Bone marrow (tissue), 2 donors: Measurements from ENCODE around the gene RASEF.
"Not testable (repeated sequence)": the region's sequence is repeated elsewhere in the genome, so short reads cannot be mapped to it uniquely, and the experiment has no call there.

Experiments
- DNase-seq, 2 donors: peaks; one replicate each; lab custom pipeline; 2025; lab: John Stamatoyannopoulos, UW

Gene RASEF

DNA sequence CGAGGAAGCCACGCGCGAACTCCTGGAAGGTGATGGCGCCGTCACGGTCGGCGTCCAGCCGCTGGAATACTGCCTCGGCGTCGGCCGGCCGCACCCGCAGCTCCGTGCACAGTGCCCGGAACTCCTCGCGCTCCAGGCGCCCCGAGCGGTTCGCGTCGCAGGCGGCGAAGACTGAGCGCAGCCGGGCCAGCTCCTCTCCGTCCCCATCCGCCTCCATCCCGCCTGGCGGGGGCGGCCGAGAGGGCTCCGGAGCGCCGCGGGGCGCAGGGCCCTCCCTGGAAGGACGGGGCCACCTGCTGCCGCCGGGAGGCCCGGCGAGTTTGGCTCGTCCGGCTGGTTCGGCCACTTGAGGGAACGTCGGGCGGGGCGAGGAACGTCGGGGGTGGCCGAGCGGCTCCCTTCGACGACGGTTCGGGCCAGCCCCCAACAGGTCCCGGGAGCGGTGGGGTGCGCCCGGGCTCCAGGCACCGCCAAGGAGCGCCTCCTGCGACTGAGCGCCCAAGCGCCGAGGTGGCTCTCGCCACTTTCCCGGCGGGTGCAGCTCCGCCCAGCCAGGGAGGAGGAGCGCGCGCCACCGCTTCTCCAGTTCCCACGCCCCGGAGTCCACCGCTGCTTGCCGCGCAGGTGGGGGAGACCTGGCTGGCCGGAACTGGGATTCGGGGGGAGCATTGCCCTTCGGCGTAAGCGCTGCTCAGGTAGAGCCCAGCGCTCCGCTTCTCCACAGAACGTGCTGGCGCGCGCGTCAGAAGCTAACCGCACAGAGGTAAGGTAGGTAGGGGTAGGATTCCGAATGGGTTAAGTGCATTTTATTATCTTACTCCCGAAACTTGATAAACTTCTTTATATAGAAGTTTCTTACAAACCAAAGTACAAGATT, at the start of gene RASEF:
TSS of gene RASEF (minus strand) at position 492 of the 877 bp plus-strand sequence. CDS start at position 217, 275 bp downstream.
- DNase-seq, result no peak

DNA sequence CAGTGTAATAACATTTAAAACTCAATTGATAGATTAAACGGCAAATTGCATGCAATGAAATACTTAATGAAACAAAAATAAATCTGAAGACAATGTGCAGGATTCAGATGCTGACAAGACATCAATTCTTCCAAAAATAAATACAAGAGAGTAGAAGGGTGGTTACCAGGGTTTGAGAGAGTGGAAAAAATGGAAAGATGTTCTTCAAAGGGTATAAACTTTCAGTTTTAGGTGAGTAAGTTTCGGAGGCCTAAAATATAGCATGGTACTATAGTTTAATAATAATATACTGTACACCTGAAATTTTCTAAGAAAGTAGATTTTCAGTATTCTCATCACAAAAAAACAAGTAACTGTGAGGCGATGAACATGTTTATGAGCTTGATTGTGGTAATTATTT, 48.2 kb upstream of the RASEF start:
- DNase-seq, result no peak

DNA sequence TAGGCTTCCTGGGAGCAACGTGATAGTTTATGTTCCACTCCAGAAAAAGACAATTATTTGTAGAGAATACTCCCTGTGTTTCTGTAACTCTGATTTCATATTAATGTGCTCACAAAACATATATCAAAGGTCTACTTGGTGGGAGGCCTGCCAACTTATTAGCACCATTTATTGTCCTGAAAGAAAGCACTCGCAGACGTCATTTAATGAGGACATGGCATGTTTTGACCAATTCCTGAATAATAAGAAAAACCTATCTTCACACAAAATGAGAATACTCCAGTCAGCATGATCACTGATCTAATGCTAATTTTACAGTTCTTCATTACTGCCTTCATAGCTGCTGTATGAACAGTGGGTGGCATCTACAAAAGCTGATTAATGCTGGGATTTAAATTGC, 46.4 kb upstream of the RASEF start:
- no peak for DNase-seq

DNA sequence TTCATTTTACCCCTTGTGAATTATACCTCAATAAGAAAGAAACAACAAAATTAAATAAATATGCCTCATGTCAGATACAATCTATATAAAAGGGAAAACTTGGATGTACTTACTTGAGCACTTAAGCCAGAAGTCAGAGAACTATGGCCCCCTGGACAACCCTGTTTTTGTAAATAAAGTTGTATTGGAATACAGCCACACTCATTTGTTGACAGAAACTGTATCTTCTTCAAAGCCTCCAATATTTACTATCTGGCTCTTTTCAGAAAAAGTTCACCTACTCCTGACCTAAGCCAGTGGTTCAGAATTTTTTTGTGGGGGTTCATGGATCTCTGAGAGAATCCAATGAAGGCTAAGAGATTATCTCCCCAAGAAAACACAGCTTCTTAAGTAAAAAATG, 45.3 kb upstream of the RASEF start:
- no peak for DNase-seq

DNA sequence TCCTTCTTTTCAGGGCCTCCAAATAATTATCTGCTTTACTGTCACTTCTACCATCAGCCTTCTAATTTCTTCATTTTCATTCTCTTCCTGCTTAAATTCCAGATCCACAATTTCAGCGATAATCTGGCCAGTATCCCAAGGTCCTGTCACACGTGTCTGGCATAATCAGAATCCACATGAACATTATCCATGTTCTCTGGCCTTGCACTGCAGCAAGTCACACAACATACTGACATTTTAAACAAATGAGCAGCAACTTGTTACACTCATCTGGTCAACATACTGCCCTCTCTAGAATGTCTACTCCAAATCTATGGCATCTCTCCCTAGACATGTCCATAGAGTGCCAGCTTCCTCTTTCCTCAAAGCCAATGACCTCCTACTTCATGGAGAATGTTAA, 43.8 kb upstream of the RASEF start:
- DNase-seq, result no peak

DNA sequence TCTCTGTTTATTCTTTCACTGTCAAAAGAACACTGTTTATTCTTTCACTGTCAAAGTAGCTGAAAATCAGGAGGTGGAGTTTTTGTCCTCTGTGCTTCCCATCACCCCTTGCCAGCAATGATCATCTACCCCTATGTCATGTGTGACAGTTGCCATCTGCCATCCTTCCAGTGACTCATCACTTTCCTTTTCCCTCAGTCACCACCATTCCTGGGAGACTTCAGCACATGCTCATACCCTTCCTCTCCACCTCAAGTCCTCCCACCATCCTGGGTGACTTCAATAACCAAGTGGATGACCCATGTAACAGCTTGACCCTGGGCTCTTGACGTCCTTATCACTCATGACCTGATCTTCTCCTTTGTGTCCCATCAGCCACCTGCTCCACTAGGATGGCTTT, 43.3 kb upstream of the RASEF start:
- no peak for DNase-seq

DNA sequence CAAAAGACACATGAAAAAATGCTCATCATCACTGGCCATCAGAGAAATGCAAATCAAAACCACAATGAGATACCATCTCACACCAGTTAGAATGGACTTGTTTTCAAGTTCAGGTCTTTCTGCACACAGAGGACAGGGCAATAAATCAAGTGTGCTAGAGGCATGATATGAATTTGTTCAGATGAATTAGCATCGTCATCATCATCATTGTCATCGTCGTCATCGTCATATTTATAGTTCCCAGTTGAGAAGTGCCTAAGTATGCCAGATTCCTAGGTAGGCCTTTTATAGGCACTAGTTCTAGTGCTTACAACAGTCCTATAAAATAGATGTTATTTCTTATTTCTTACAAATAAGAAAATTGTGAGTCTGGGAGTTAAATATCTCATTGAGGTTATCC, 34.7 kb upstream of the RASEF start:
- DNase-seq, result no peak

DNA sequence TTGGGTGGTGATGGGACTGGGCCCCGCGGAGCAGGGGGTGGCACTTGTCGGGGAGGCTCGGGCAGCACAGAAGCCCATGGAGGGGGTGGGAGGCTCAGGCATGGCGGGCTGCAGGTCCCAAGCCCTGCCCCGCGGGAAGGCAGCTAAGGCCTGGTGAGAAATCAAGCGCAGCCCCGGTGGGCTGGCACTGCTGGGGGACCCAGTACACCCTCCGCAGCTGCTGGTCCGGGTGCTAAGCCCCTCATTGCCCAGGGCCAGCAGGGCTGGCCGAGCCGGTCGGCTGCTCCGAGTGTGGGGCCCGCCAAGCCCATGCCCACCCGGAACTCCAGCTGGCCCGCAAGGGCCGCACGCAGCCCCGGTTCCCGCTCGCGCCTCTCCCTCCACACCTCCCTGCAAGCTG, 30.4 kb upstream of the RASEF start:
- DNase-seq, result not testable (repeated sequence)

DNA sequence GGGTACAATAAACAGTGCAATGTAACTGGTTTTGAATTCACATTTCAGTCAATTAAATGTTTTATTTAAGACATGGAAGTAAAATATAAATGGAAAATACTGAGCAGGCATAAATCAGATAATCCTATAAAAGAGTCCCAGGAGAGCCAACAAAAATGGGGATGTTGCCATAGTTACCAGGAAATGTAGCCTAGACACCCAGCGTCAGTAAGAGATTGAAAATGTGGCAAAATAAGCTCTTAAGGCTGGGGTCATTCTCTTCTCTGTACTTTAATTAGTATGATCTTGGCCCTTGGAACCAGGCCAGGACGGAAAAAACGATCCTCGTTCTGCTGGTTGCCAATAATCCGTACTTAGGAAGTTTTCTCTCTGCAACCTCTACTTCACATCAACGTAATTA, 18.9 kb upstream of the RASEF start:
- no peak for DNase-seq

DNA sequence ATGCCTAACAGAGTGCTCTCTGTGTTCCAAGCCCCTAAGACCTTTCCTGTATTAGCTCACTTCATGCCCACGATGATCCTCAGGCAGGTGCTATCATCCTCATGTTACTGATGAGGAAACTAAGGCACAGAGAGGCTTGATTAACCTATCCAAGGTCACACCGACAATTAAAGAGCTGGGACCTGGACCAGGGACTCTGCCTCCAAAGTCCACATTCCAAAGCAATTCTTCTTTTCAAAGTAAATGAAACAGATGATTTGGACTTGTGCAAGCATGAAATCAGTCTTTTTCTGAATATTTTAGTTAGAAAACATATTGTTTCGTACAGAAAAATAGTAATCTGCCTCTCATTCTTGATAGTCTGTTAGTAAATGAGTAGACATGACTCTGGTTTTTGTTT, 18.1 kb upstream of the RASEF start:
- no peak for DNase-seq

DNA sequence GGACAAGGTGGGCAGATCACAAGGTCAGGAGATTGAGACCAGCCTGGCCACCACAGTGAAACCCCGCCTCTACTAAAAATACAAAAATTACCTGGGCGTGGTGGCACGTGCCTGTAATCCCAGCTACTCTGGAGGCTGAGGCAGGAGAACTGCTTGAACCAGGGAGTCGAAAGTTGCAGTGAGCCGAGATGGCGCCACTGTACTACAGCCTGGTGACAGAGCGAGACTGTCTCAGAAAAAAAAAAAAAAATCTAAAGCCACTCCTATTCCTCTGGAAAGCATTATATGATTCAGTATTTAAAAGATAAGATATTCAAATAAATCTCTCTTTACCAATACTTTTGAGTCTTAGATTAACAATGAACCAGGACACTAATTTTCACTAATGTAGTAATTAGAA, 13.0 kb upstream of the RASEF start:
- not testable (repeated sequence) for DNase-seq

DNA sequence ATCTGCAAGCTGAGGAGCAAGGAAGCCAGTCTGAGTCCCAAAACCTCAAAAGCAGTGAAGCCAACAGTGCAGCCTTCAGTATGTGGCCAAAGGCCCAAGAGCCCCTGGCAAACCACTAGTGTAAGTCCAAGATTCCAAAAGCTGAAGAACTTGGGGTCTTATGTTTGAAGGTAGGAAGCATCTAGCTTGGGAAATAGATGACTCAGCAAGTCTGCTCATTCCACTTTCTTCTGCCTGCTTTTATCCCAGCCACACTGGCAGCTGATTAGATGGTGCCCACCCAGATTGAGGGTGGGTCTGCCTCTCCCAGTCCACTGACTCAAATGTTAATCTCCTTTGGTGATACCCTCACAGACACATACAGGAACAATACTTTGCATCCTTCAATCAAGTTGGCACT, 9.6 kb upstream of the RASEF start:
- DNase-seq, result not testable (repeated sequence)

DNA sequence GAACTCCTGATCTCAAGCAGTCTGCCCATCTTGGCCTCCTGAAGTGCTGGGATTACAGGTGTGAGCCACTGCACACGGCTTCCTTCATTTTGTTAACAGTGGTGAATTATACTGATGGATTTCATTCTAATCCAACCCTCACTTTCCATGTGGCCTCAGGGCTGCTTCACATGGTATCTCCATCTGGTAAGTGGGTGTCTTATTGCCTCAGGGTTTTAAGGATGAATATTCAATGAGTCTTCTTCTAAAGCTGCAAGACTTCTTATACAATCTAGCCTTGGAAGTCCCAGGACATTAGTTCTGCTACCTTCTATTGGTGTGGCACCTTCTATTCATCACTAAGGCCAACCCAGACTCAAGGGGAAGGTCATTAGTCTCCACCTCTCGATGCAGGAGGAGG, 8.7 kb upstream of the RASEF start:
- no peak for DNase-seq

DNA sequence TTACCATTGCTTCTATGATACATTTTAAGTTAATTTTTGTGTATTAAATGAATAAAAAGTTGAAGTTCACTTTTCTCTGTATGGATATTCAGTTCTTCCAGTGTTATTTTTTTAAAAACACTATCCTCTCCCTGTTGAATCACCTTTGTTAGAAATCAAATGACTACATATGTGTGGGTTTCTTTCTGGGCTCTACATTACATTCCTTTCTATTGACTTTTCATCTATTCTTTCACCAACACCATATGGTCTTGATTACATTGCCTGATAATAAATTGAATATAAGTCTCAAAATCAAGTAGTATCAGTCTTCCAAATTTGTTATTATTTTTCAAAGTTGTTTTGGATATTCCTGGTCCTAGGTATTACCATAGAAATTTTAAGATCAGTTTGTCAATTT, 7.3 kb upstream of the RASEF start:
- no peak for DNase-seq

DNA sequence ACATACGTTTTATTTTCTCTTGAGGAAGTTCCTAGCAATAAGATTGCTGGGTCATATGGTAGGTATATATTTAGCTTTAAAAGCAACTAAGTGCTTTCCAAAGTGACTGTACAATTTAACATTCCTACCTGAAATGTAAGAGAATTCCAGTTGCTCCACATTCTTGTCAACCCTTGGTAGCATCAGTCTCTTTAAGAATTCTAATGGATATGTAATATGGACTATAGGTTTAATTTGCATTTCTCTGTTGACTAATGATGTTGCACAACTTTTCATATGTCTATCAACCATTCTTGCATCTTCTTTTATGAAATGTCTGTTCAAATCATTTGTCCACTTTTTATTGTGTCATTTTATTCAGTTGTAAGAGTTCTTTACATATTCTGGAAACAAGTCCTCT, 6.7 kb upstream of the RASEF start:
- DNase-seq, result no peak

DNA sequence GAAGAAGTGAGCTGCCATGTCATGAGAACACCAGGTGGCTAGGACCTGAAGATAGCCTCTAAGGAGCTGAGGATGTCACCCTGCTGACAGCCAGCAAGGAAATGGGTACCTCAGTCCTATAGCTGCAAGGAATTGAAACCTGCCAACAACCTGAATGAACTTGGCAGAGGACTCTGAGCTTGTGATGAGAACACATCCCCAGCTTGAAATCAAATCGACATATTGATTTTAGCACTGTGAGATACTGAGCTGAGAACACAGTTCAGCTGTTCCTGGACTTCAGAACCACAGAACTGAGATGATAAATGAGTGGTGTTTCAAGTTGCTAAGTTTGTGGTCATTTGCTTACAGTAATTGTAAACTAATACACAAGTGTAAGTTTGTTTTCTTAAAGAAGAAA, 5.5 kb upstream of the RASEF start:
- DNase-seq, result no peak

DNA sequence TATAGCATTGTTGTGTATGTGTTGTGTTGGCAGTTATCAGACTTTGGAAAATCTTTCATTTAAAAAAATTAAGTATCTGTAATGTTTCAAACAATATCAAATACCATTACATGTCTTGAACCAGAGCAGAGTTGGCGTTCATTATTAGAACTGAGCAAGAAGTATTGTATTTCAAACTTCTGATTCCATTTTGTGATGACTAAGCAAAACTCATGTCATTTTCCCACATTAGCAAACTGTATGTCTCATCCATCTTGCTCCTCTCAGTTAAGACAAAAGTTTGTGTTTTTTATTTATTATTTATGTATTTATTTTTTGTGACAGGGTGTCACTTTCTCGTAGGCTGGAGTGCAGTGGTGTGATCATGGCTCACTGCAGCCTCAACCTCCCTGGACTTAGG, 4.6 kb upstream of the RASEF start:
- DNase-seq, result no peak

DNA sequence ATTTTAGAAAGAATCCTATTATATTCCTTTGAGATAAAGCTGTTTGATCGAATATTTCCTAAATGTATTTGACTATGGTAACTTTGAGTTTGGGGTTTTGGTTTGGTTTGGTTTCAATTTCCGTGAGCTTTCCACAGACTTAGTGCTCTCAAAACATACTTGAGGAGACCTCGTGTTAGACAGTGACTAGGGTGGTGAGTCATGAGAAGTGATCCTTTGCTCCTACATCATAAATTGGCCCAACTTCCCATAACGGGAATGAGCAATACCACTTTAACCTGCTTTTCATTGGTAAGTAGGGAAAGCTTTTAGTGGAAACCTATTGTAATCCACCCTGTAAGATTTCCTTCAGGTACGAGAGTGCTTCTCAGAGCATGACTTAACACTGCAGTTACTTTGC, 3.8 kb upstream of the RASEF start:
- no peak for DNase-seq

DNA sequence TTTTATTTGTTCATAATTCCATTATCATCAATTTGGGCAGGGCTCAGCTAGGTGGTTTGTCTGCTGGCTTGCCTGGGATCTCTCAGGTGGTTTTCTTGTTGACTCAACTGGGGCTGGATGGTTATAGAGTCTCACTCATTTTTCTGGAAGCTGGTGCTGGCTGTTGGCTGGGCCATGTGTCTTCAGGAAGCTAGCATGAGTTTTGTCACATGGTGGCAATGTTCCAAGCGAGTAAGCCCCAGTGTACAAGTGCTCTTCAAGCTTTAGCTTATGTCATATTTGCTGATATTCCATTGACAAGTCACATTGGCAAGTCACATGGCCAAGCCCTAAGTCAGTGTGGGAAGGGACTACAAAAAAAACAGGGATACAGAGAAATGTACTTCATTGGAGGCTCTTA, 2.3 kb upstream of the RASEF start:
- no peak for DNase-seq

DNA sequence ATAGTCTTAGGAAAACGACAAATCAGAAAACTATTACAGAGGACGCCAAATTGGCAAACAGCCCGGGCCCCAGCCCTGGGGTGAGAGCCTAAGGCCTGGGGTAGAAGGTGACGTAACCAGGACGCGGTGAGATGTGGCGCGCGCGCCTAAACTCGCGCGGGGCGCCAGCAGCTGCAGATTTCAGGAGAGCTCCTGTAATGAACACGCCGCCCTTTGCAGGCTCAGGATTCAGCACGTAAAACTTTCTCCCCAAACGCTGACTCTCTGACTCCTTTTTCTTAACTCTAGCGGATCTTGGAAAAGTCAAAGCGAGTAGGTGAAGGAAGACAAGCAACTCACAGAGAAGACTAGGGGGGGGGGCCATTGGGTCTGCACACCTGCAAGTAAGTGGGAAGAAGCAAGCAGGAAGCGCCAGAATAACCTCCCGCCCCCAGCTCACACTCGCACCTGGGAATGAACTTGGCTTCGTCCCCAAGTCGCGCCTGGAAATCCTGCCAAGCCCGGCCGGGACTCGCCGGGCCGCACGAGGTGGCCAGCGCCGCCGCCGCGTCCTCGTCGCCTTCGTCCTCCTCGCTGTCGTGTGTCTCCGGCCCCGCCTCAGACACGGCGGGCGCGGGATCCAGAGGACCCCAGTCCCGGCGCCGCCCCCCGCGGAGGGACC, 822 bp downstream of the RASEF start:
- DNase-seq, result no peak

DNA sequence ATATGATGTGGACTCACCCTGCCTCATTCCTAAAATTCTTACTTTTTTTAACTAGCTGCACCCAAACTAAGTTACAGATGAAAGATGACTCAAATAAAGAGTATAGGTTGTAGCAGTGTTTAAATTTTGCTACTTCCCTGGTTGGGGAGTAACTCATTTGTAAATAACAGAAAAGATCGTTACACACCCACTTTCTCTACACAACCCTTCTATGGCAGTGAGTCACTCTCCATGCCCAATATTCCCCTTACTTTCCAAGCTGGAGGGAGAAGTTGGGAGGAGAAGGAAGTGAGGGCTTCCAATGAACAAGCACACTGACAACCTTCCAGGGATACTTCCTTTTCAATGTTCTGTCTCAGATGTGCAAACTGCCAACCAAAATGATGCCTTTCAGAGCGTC, 1.9 kb downstream of the RASEF start:
- no peak for DNase-seq

DNA sequence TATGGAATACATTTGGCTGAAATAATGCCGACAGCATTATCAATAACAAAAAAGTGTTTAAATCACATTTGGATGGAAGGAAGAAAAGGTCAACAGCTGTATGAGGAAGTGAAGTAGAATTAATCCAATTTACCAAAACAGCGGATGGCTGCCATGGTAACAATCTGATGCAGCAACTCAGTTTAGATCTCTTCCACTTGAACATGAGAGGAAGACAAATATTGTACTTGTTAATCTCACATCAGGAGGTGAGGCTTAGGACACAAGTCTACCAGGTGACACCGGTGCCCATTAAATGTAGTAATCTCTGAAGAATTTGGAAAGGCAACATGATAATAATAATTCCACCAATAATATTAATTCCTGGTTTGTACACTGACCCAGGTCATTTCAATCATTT, 2.4 kb downstream of the RASEF start:
- no peak for DNase-seq

DNA sequence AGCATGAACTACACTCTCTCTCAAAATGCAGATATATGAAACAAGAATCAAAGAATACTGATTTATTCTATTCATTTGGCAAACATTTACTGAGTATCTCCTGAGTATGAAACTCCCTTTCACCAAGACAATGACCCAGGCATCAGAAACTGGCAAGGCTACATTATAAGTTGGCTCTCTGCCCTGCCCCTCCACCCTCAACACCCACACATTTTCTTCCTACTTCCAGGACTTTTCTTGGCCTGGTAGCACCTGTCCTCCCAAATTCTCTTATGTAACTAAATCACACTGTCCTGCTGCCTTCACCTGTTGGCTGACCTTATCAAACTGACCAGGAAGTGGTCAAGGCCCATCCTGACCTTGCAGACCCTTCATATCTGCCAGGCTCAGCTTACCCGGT, 3.5 kb downstream of the RASEF start:
- DNase-seq, result no peak

DNA sequence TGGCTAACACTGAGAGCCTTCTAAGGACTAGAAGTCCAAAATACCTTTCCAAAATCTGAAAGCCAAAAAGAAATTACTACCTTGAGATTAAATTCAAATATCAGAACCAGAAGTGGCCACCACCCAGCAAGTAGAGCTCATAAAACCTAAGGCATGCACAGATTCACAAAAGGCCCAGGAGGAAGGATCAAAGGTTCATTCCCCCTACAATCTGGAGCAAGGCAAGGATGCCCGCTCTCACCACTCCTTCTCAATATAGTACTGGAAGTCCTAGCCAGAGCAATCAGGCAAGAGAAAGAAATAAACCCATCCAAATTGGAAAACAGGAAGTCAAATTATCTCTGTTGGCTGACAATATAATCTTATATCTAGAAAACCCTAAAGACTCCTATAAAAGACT, 6.0 kb downstream of the RASEF start:
- DNase-seq, result no peak
